MM.1S (cell line): ENCODE data around the gene ALDH3A2.

Experiments used
- EZH2 ChIP-seq: fragments of 300-600 bp; sonication (generic); optimal IDR thresholded peaks from 2 replicates; pipeline ENCODE3; 2017; ENCODE audit warnings: low read depth, mild to moderate bottlenecking, antibody characterized with exemption, low read length, mixed read lengths
- EZH2phosphoT487 ChIP-seq: fragments of 300-600 bp; sonication (generic); IDR thresholded peaks from 2 replicates; pipeline ENCODE4 v1.6.1; 2018; ENCODE audit warnings: antibody characterized with exemption, low read length
- TF ChIP-seq, protein P1 (sequence below): fragments of 300-600 bp; sonication (generic); IDR thresholded peaks from 2 replicates; pipeline ENCODE4 v1.5.1; 2016; ENCODE audit warnings: antibody characterized with exemption, low read length, mixed read lengths

DNA sequence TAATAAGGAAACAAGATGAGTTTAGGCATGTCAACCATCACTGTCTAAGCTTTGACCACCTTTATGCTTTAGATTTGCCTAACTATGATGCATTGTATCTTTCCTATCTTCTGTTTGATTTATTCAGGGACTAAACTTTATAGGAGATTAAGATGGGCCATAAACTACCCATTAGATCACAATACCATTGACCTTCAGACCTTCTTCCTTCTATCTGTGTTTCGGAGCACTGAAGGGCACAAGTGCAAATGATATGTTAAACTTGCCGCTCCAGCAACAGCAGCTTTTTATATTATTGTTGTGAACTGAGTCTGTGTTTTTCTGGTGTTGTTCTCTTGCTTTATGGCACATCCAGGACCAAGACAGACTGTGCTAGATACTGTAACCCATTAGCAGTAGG, 16.6 kb upstream of the ALDH3A2 start:
- TF ChIP-seq, protein P1, sequence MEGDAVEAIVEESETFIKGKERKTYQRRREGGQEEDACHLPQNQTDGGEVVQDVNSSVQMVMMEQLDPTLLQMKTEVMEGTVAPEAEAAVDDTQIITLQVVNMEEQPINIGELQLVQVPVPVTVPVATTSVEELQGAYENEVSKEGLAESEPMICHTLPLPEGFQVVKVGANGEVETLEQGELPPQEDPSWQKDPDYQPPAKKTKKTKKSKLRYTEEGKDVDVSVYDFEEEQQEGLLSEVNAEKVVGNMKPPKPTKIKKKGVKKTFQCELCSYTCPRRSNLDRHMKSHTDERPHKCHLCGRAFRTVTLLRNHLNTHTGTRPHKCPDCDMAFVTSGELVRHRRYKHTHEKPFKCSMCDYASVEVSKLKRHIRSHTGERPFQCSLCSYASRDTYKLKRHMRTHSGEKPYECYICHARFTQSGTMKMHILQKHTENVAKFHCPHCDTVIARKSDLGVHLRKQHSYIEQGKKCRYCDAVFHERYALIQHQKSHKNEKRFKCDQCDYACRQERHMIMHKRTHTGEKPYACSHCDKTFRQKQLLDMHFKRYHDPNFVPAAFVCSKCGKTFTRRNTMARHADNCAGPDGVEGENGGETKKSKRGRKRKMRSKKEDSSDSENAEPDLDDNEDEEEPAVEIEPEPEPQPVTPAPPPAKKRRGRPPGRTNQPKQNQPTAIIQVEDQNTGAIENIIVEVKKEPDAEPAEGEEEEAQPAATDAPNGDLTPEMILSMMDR: no peak
- no peak for TF ChIP-seq EZH2
- no peak for TF ChIP-seq EZH2phosphoT487
